Activated T-helper 1 cell treated with anti-CD3 and anti-CD28 coated beads, Interleukin-12 subunit alpha, Interleukin-12 subunit beta, Interleukin-2, Interleukin-4 antibody, amounts not matched to agents 30 ng/mL and 10 ng/mL and 1 ng/mL, durations not matched to agents 14 hours and 24 hours and 36 hours (primary cell): ENCODE measurements around the gene MLLT6. TPM values are rescaled to one million over a fixed set of nuclear protein-coding genes. Genes with fewer than 3 reads are reported as not detected.

Experiments
- DNase-seq: peaks from one replicate; pipeline ENCODE4 v3.0.0; 2021; ENCODE audit warnings: low spot score
- H3K27ac Mint-ChIP-seq: one replicate; pipeline ENCODE4 v1.8.0; 2021; ENCODE audit warnings: mild to moderate bottlenecking, mixed read lengths
- H3K27me3 Mint-ChIP-seq: one replicate; pipeline ENCODE4 v1.8.0; 2022; ENCODE audit warnings: mild to moderate bottlenecking, moderate library complexity, mixed read lengths; ENCODE audit not compliant: insufficient read depth
- H3K36me3 Mint-ChIP-seq: one replicate; pipeline ENCODE4 v1.8.0; 2021; ENCODE audit warnings: low read depth, mixed read lengths
- H3K4me1 Mint-ChIP-seq: one replicate; pipeline ENCODE4 v1.8.0; 2021; ENCODE audit warnings: low read depth, mixed read lengths
- H3K4me3 Mint-ChIP-seq: one replicate; pipeline ENCODE4 v1.8.0; 2021; ENCODE audit warnings: mild to moderate bottlenecking, moderate library complexity, mixed read lengths
- H3K9me3 Mint-ChIP-seq: one replicate; pipeline ENCODE4 v1.8.0; 2021; ENCODE audit warnings: mixed read lengths
- intact Hi-C: fragments of 100-400 bp; cut with micrococcal nuclease; formaldehyde crosslinking; loops from one replicate; pipeline ENCODE4 v1.15.1; 2024
- total RNA-seq: library from RNA; stranded (reverse); gene quantifications from 2 replicates; pipeline ENCODE4 v1.2.3, GENCODE V29; 2022

The MLLT6 gene
- total RNA-seq, 1 donor from 2014 or later, result 250 TPM

- Mint-ChIP-seq H3K4me3 (no peak overlapping the region), H3K9me3 (no peaks in the 10 kb centered on the region), H3K27me3 (peaks cover 3% of the 10 kb centered on the region), H3K36me3 (no peaks in the 10 kb centered on the region), H3K4me1 (peaks cover 24% of the 10 kb centered on the region), H3K27ac (no peak overlapping the region)
- DNase-seq, result no peak
- intact Hi-C loops, result loop anchor here (10.0 kb wide), 1 partner anchor 1386 kb away; no protein-coding TSS in a partner anchor
These were observed 35.7 kb downstream of the MLLT6 start for GRCh38 chr17:38740806-38741205.

DNA sequence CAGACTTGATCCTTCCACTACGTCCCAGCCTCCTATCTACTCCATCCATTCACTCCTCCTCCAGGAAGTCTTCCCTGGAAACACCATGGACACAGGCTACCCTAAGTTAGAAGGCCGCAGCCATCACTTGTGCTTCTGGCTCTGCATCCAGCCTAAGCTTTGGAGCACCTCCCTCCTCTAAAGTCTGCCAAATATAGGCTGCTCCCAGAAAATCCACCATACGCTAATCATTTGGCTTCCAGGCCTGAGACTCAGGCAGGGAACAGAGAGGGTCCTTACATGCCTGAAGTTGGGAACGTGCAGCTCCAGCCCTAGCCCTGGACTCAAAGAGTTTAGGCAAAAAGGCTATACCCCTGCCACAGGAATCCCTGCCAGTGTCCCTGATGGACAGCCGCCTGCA, 36.4 kb downstream of the MLLT6 start:
- H3K27me3 Mint-ChIP-seq, result peaks cover 9% of the 10 kb centered on the region
- H3K36me3 Mint-ChIP-seq, result no peaks in the 10 kb centered on the region
- intact Hi-C loops, result loop anchor here (10.0 kb wide), 1 partner anchor 1387 kb away; no protein-coding TSS in a partner anchor

DNA sequence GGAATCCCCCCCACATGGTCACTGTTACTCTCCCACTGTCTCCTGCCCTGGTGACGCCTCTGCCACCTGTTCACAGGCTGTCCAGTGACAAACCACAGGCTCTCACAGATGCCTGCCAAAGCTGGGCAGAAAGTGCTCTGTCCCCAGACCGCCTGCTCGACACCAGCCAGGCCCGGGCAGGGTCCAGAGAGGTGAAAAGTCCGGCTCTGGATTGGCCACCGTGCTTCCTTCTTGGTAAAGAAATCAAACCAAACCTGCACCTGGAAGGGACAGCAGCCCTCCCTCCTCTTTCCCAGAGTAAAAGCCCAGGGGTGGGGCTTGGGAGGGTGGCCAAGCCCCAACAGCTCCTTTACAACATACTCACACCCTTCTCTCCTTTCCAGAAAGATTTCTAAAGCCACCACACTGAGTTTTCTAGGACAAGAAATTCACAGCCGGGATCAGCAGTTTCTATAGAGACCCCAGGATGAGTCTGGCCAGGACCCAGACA, 36.9 kb downstream of the MLLT6 start:
- DNase-seq, result no peak
- intact Hi-C loops, result loop anchor here (10.0 kb wide), 1 partner anchor 1387 kb away; no protein-coding TSS in a partner anchor
- H3K4me3 Mint-ChIP-seq, result no peak overlapping the region
- H3K27me3 Mint-ChIP-seq, result peaks cover 12% of the 10 kb centered on the region
- no peaks in the 10 kb centered on the region for H3K36me3 Mint-ChIP-seq
- peaks cover 35% of the 10 kb centered on the region for H3K4me1 Mint-ChIP-seq
- no peaks in the 10 kb centered on the region for H3K9me3 Mint-ChIP-seq
- no peak overlapping the region for H3K27ac Mint-ChIP-seq

More for the DNA sequence above, 36.4 kb downstream of the MLLT6 start:
- no peak overlapping the region for H3K4me3 Mint-ChIP-seq
- peaks cover 31% of the 10 kb centered on the region for H3K4me1 Mint-ChIP-seq
- no peak for DNase-seq
- no peak overlapping the region for H3K27ac Mint-ChIP-seq
- no peaks in the 10 kb centered on the region for H3K9me3 Mint-ChIP-seq

DNA sequence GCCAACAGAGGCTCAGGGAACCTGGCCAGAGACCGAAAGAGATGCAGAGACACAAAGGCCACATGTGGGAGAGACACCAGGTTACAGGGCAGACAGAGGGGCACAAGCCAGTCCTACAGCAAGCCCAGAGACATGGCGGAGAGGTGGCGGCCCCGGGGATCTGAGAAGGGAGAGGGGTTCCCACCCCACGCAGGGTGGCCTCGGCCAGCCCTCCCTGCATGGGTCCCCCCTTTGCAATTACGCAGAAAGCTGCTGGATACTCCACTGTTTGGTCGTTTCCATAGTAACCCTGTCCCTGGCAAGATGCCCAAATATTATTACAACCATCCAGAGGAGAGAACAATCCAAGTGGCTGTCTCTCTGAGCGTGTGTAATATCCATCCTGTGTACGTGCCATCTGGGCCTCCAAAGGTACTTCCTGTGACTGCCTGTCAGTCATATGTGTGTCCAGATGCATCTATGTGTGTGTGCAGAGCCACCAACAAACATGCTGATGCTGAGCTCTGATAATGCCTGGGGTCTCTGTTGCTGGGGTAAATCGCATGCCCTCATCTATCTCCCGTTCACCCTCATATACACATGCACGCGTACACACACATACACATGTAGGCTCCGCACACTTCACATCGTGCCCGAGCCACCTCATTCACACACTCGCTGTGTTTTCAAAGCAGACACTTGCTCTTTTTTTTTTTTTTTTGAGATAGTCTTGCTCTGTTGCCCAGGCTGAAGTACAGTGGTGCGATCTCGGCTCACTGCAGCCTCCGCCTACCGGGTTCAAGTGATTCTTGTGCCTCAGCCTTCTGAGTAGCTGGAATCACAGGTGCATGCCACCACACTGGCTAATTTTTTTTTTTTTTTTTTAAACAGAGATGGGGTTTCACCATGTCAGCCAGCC, 37.6 kb downstream of the MLLT6 start:
- Mint-ChIP-seq H3K9me3 (no peaks in the 10 kb centered on the region), H3K4me3 (no peak overlapping the region), H3K4me1 (peaks cover 35% of the 10 kb centered on the region), H3K27me3 (peaks cover 13% of the 10 kb centered on the region), H3K27ac (no peak overlapping the region), H3K36me3 (no peaks in the 10 kb centered on the region)
- DNase-seq, result no peak
- intact Hi-C loops, result loop anchor here (10.0 kb wide), 1 partner anchor 1388 kb away; no protein-coding TSS in a partner anchor

- H3K9me3 Mint-ChIP-seq, result no peaks in the 10 kb centered on the region
- H3K27me3 Mint-ChIP-seq, result peaks cover 13% of the 10 kb centered on the region
- peaks cover 35% of the 10 kb centered on the region for H3K4me1 Mint-ChIP-seq
- intact Hi-C loops, result loop anchor here (10.0 kb wide), 1 partner anchor 1389 kb away; no protein-coding TSS in a partner anchor
- H3K4me3 Mint-ChIP-seq, result no peak overlapping the region
- no peaks in the 10 kb centered on the region for H3K36me3 Mint-ChIP-seq
- no peak for DNase-seq
- H3K27ac Mint-ChIP-seq, result no peak overlapping the region
These were observed 38.6 kb downstream of the MLLT6 start for GRCh38 chr17:38743556-38744171.

DNA sequence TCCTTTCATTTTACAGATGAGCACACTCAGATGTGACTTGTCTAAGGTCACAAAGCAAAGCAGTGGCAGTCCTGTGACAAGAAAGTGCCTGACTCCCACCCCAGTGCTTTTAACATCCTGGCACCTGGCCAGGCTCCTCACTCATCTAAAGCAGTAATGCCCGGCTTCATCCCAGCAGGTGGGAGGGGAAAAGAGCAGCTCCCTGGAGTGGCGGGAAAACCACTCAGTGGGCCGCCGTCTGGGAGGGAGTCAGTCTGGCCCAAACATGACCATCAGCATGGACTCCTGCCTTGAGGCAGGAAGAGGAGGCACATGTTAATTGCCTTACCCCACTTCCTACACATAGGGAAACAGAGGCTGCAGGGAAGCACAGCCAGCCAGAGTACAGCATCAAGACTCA, 40.5 kb downstream of the MLLT6 start:
- Mint-ChIP-seq H3K36me3 (no peaks in the 10 kb centered on the region), H3K27me3 (peaks cover 16% of the 10 kb centered on the region), H3K4me1 (peaks cover 39% of the 10 kb centered on the region), H3K4me3 (no peak overlapping the region), H3K9me3 (no peaks in the 10 kb centered on the region), H3K27ac (no peak overlapping the region)
- no peak for DNase-seq
- intact Hi-C loops, result loop anchor here (10.0 kb wide), 1 partner anchor 1391 kb away; no protein-coding TSS in a partner anchor

DNA sequence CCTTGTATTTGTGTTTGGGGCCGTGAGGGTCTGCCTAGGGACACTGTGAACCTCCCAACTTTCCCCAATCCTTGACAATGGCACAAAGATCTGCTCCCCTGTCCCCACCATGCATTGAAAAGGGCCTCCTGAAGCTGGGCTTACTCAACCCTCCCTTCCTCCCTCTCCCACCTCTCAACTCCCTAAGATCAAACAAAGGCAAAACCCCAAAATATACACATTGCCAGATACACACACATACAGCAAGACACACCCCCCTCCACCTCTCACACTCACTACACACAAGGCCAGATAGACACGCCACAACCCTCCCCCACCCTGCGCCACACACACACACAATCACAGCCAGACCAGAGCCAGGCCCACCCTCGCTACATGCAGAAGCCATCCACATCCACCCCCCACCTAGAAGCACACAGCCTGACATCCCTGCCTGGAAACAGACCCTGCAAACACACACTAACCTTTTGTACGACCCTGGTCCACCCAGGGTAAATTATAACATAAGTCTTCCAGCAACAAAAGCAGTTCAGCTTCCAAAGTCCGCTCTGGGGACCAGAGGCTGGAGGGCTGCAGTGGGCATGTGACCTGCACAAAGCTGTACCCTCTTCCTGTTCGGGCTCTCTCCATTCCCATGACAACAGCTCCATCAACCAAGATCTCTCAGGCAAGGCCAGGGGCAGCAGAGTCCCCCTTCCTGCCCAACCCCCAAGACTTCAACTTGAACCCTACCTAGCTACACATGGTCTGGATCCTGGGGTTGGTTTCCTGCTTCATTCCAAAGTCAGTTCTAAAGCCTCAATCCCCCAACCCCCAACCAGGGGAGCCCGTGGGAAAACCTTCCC, 41.2 kb downstream of the MLLT6 start:
- Mint-ChIP-seq H3K36me3 (no peaks in the 10 kb centered on the region), H3K4me1 (peaks cover 42% of the 10 kb centered on the region), H3K27me3 (peaks cover 23% of the 10 kb centered on the region), H3K9me3 (no peaks in the 10 kb centered on the region), H3K27ac (peak overlapping the region; percentile 40), H3K4me3 (peak overlapping the region; percentile 63)
- DNase-seq, result no peak
- intact Hi-C loops, result loop anchor here (2.0 to 10.0 kb wide), 2 partner anchors 13 to 1391 kb away; no protein-coding TSS in a partner anchor

DNA sequence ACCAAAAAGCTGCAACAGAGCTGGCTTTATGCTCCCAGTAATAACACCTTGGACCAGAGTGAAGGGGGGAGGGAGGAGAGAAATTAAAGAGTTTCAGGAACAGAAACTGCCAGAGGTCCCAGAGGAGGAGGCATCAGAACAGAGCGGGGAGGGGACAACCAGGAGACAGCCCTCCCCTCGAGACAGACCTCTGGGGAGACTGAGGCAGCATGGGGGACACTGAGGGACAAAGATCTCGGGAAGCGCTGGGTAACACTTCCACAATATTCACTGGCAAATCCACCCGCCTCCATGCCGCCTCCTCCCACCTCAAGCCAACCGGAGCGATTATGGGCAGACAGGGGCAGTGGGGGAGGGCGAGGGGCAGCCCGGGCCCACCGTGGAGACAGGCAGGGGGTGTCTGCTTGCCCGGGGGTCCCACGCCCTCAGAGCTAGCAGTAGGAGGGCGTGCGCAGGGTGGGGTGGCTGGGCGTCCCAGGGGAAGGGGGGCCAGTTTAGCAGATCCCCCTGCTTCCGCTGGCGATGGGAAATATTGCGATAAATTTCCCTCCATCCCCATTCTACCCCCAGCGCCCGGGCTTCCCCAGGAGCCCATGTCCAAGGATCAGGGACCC, 41.9 kb downstream of the MLLT6 start:
- intact Hi-C loops, result loop anchor here (2.0 to 10.0 kb wide), 2 partner anchors 14 to 1392 kb away; no protein-coding TSS in a partner anchor
- peak overlapping the region; percentile 63 for H3K4me3 Mint-ChIP-seq

DNA sequence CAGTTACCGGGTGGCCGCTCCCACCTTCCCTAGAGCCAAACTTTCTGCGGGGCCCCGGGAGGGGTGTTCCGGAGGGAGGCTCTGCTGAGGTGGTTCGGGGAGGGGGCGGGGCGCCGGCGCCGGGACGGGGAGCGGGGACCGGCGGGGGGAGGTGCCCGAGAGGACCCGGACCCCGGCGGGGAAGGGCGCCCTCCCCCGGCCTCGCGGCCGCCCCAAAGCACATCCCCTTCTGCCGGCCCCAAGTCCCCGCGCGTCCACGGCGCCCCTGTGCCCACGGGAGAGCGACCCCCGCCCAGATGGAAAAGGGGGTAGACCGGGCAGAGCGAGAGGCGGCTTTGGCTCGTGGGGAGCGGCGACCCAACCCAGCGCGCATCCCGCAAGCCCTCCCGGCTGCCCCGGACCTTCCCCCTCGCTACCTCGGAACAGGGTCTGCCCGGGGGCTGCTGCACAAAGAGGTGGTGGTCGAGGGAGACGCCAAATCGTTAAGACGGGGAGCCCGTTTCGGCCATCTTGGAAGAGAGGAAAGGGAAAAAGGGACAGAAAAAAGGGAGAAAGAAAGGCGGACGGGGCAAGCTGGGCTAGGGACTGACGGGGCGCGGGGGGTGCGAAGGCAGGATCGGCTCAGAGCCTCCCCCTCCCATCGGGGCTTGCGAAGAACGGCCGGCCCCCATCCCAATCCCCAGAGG, 42.5 kb downstream of the MLLT6 start:
- Mint-ChIP-seq H3K4me3 (peak overlapping the region; percentile 76), H3K4me1 (peaks cover 45% of the 10 kb centered on the region), H3K27ac (no peak overlapping the region), H3K9me3 (no peaks in the 10 kb centered on the region), H3K27me3 (peaks cover 24% of the 10 kb centered on the region), H3K36me3 (peaks cover 2% of the 10 kb centered on the region)
- no peak for DNase-seq
- intact Hi-C loops, result loop anchor here (2.0 to 10.0 kb wide), 2 partner anchors 15 to 1393 kb away; no protein-coding TSS in a partner anchor

More for the DNA sequence above, 41.9 kb downstream of the MLLT6 start:
- no peaks in the 10 kb centered on the region for H3K9me3 Mint-ChIP-seq
- peaks cover 49% of the 10 kb centered on the region for H3K4me1 Mint-ChIP-seq
- H3K27me3 Mint-ChIP-seq, result peaks cover 24% of the 10 kb centered on the region
- H3K36me3 Mint-ChIP-seq, result no peaks in the 10 kb centered on the region
- no peak for DNase-seq
- H3K27ac Mint-ChIP-seq, result peak overlapping the region; percentile 40

GRCh38 chr17:38748149-38748891, 43.2 kb downstream of the MLLT6 start, which contains the start of gene PCGF2:
Gene PCGF2 (minus strand): TSS chr17:38748336. CDS start chr17:38740402, 7,934 bp downstream.
- no peak for DNase-seq

DNA sequence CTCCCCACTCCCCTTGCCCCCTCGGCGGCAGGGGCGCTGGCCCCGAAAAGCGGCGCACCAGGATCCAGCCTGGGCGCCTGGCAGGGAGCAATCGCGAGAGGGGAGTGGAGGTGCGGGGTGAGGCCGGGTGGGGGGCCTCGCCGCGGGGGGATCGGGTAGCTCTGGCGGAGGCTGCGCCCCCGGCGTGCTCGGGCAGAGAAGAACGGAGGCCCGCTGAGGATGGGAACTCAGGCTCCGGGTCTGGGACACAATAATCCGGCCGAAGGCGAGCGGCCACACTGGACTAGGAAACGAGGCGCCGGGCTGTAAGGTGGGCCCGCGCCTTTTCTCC, 43.8 kb downstream of the MLLT6 start:
- no peak for DNase-seq
- H3K4me1 Mint-ChIP-seq, result peaks cover 43% of the 10 kb centered on the region
- intact Hi-C loops, result loop anchor here (10.0 kb wide), 1 partner anchor 1394 kb away; no protein-coding TSS in a partner anchor
- no peak overlapping the region for H3K27ac Mint-ChIP-seq
- peaks cover 24% of the 10 kb centered on the region for H3K27me3 Mint-ChIP-seq
- H3K9me3 Mint-ChIP-seq, result no peaks in the 10 kb centered on the region
- H3K36me3 Mint-ChIP-seq, result peaks cover 6% of the 10 kb centered on the region
- H3K4me3 Mint-ChIP-seq, result peak overlapping the region; percentile 97

More at GRCh38 chr17:38748149-38748891, 43.2 kb downstream of the MLLT6 start, which contains the start of gene PCGF2:
- no peaks in the 10 kb centered on the region for H3K9me3 Mint-ChIP-seq
- peaks cover 3% of the 10 kb centered on the region for H3K36me3 Mint-ChIP-seq
- peak within 1 kb of the TSS; percentile 97 for H3K4me3 Mint-ChIP-seq
- H3K4me1 Mint-ChIP-seq, result peaks cover 43% of the 10 kb centered on the region
- H3K27ac Mint-ChIP-seq, result no peak within 1 kb of the TSS
- intact Hi-C loops, result loop anchor here (10.0 kb wide), 1 partner anchor 1394 kb away; no protein-coding TSS in a partner anchor
- peaks cover 24% of the 10 kb centered on the region for H3K27me3 Mint-ChIP-seq
